Panc1 (cell line): ENCODE measurements around the gene NEO1. TPM values are rescaled to one million over a fixed set of nuclear protein-coding genes. Genes with fewer than 3 reads are reported as not detected.

ENCODE experiments used
- ATAC-seq: fragments of 200-7000 bp; cut with Tn5 transposase; 2 replicates; pipeline ENCODE4 v1.9.1; 2020; ENCODE audit warnings: mild to moderate bottlenecking, moderate library complexity
- BruUV-seq: library from RNA; stranded (reverse); fragments of 400-500 nt; replicated peaks from 2 replicates; lab custom pipeline; 2021; lab: Mats Ljungman, UMichigan
- CTCF ChIA-PET: fragments of 300-600 bp; sonication (Branson Sonifier 250); formaldehyde crosslinking; loops from one replicate; lab custom pipeline; 2022; ENCODE audit warnings: antibody characterized with exemption; lab: Charles Lee
- POLR2A ChIA-PET: fragments of 300-600 bp; sonication (Branson Sonifier 250); formaldehyde crosslinking; loops from one replicate; lab custom pipeline; 2022; ENCODE audit warnings: antibody characterized with exemption; lab: Charles Lee
- DNase-seq: peaks from one replicate; pipeline ENCODE4 v3.0.0-alpha.2; 2010; ENCODE audit warnings: low read depth, low spot score
- H3K27ac ChIP-seq: 2 replicates; pipeline ENCODE4 v1.5.1; 2011; ENCODE audit warnings: mild to moderate bottlenecking, low read length, inconsistent platforms
- H3K27me3 ChIP-seq: fragments of 200-500 bp; sonication (Bioruptor generic); 2 replicates; pipeline ENCODE4 v1.6.0; 2014; ENCODE audit warnings: low read length, inconsistent platforms; ENCODE audit not compliant: control insufficient read depth, insufficient read depth
- H3K36me3 ChIP-seq: fragments of 200-500 bp; sonication (Bioruptor generic); 2 replicates; pipeline ENCODE4 v1.5.1; 2014; ENCODE audit warnings: inconsistent platforms, mild to moderate bottlenecking, low read length, moderate library complexity; ENCODE audit not compliant: control insufficient read depth, insufficient read depth
- H3K4me1 ChIP-seq: 2 replicates; pipeline ENCODE4 v1.5.1; 2011; ENCODE audit warnings: inconsistent platforms, mild to moderate bottlenecking, low read length, moderate library complexity; ENCODE audit not compliant: control insufficient read depth, insufficient read depth
- H3K4me3 ChIP-seq, 2 experiments: 2 replicates each; pipeline ENCODE4 v1.5.1; 2011 to 2012; ENCODE audit warnings: low read depth in 2 of 2, low read length in 2 of 2, mild to moderate bottlenecking in 2 of 2, inconsistent platforms in 1 of 2, moderate library complexity in 1 of 2
- H3K9me3 ChIP-seq: fragments of 200-500 bp; sonication (Bioruptor generic); 2 replicates; pipeline ENCODE4 v1.5.1; 2014; ENCODE audit warnings: low read depth, mild to moderate bottlenecking, inconsistent platforms, low read length, moderate library complexity; ENCODE audit not compliant: control insufficient read depth, insufficient read depth
- CTCF ChIP-seq: fragments of 450-650 bp; IDR thresholded peaks from 2 replicates; pipeline ENCODE4 v1.5.1; 2017; ENCODE audit warnings: mild to moderate bottlenecking
- POLR2AphosphoS5 ChIP-seq: IDR thresholded peaks from 2 replicates; pipeline ENCODE4 v1.6.1; 2012; ENCODE audit warnings: mild to moderate bottlenecking, low read depth, low read length, moderate library complexity
- REST ChIP-seq, 2 experiments: IDR thresholded peaks; 2 replicates each; pipeline ENCODE4 v1.6.1; 2011 to 2012; ENCODE audit warnings: low read depth in 2 of 2, control low read depth in 1 of 2, low read length in 1 of 2, mild to moderate bottlenecking in 1 of 2, moderate library complexity in 1 of 2; ENCODE audit not compliant: insufficient read depth in 1 of 2
- SIN3A ChIP-seq: IDR thresholded peaks from 2 replicates; pipeline ENCODE4 v1.6.1; 2012; ENCODE audit warnings: low read depth, mild to moderate bottlenecking, low read length, moderate library complexity, borderline replicate concordance; ENCODE audit not compliant: insufficient read depth
- TCF7L2 ChIP-seq: IDR thresholded peaks from 2 replicates; pipeline ENCODE4 v1.6.1; 2011; ENCODE audit warnings: mild to moderate bottlenecking, low read depth, low read length, inconsistent platforms
- in situ Hi-C: cut with HindIII; loops from 2 replicates; pipeline ENCODE4 v1.10.0; 2016; ENCODE audit warnings: low sequenced_read_pairs, low pct_unique_long_range_greater_than_20kb
- intact Hi-C: fragments of 100-400 bp; cut with micrococcal nuclease; formaldehyde crosslinking; loops from one replicate; pipeline ENCODE4 v1.10.0; 2022; ENCODE audit not compliant: unreplicated experiment
- total RNA-seq: library from RNA; stranded (reverse); gene quantifications from one replicate; pipeline ENCODE4 v1.2.1, GENCODE V29; 2021; ENCODE audit not compliant: unreplicated experiment

Gene NEO1
- total RNA-seq, 1 experiment from 2014 or later: 7.5 TPM

DNA sequence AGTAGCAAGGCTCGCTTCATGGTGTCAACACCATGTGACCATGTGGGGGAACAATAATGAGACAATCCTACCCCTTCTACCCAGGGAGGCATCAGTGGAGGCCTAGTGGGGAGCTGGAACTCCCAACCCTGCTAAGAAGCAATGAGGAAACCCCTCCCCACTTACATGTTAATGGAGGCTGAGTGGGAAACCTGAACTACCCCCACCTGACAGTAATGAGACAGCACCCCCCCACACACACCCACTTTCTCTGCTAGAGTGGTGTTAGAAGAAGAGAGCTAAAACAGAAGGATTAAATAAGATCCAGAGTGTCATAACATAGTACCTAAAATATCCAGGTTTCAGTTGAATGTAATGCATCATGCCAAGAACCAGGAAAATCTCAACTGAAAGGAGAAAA is 78.6 kb downstream of the NEO1 start:
- Histone ChIP-seq H3K27me3 (0 out of 2 replicates have a peak, but pooled peaks cover 4% of the 10 kb centered on the region), H3K4me3 (no peak overlapping the region), H3K9me3 (no peaks in the 10 kb centered on the region), H3K27ac (no peak overlapping the region), H3K4me1 (no peaks in the 10 kb centered on the region), H3K36me3 (no peaks in the 10 kb centered on the region)
- TF ChIP-seq CTCF: no peak
- no peak for TF ChIP-seq REST (IDR thresholded peaks at IDR 0.05; ENCODE audit: insufficient read depth in 1 of 2, low read depth in 2 of 2, low read length in 1 of 2)
- TF ChIP-seq SIN3A: no peak
- no peak for TF ChIP-seq TCF7L2
- no peak for TF ChIP-seq POLR2AphosphoS5
- CTCF ChIA-PET: no interaction called here
- POLR2A ChIA-PET: interaction anchor here (0.6 kb wide), 1 partner anchor 46 kb away, joined by 6 read pairs; no protein-coding TSS in a partner anchor
- DNase-seq (no peak), ATAC-seq (no peak)
- BruUV-seq: no TSS peak
- in situ Hi-C loops (no loop called here), intact Hi-C loops (no loop called here)

- DNase-seq (no peak), ATAC-seq (no peak)
- BruUV-seq: no TSS peak
- Histone ChIP-seq H3K4me1 (no peaks in the 10 kb centered on the region), H3K36me3 (no peaks in the 10 kb centered on the region), H3K27me3 (0 out of 2 replicates have a peak, but pooled peaks cover 4% of the 10 kb centered on the region), H3K27ac (no peak overlapping the region), H3K4me3 (no peak overlapping the region), H3K9me3 (no peaks in the 10 kb centered on the region)
- in situ Hi-C loops: no loop called here
- intact Hi-C loops: no loop called here
- ChIA-PET CTCF (interaction anchor here (0.7 kb wide), 1 partner anchor 78 kb away, joined by 5 read pairs; no protein-coding TSS in a partner anchor), POLR2A (no interaction called here)
- TF ChIP-seq REST (IDR thresholded peaks at IDR 0.05; ENCODE audit: insufficient read depth in 1 of 2, low read depth in 2 of 2, low read length in 1 of 2) (no peak), CTCF (no peak)
These were observed 81.9 kb downstream of the NEO1 start for GRCh38 chr15:73134196-73134595.
